Neuron (in vitro differentiated cells): ENCODE results near the gene SYNE3.
A peak's percentile ranks its signal among the peaks of the same experiment; 100 is the strongest.

ENCODE experiments used
- H2AFZ ChIP-seq: one replicate; pipeline ENCODE4 v1.6.1; 2013; ENCODE audit warnings: low read depth, mild to moderate bottlenecking, inconsistent platforms, low read length, moderate library complexity
- H3K27me3 ChIP-seq: one replicate; pipeline ENCODE4 v1.6.1; 2013; ENCODE audit warnings: low read length; ENCODE audit not compliant: insufficient read depth
- H3K36me3 ChIP-seq: one replicate; pipeline ENCODE4 v1.6.1; 2013; ENCODE audit warnings: low read length; ENCODE audit not compliant: insufficient read depth
- H3K4me1 ChIP-seq: one replicate; pipeline ENCODE4 v1.6.1; 2013; ENCODE audit warnings: low read length; ENCODE audit not compliant: insufficient read depth
- H3K4me3 ChIP-seq: 2 replicates; pipeline ENCODE4 v1.5.1; 2013; ENCODE audit warnings: mild to moderate bottlenecking, low read length, moderate library complexity
- H3K9me3 ChIP-seq: one replicate; pipeline ENCODE4 v1.6.1; 2013; ENCODE audit warnings: low read length

Gene SYNE3, protein sequence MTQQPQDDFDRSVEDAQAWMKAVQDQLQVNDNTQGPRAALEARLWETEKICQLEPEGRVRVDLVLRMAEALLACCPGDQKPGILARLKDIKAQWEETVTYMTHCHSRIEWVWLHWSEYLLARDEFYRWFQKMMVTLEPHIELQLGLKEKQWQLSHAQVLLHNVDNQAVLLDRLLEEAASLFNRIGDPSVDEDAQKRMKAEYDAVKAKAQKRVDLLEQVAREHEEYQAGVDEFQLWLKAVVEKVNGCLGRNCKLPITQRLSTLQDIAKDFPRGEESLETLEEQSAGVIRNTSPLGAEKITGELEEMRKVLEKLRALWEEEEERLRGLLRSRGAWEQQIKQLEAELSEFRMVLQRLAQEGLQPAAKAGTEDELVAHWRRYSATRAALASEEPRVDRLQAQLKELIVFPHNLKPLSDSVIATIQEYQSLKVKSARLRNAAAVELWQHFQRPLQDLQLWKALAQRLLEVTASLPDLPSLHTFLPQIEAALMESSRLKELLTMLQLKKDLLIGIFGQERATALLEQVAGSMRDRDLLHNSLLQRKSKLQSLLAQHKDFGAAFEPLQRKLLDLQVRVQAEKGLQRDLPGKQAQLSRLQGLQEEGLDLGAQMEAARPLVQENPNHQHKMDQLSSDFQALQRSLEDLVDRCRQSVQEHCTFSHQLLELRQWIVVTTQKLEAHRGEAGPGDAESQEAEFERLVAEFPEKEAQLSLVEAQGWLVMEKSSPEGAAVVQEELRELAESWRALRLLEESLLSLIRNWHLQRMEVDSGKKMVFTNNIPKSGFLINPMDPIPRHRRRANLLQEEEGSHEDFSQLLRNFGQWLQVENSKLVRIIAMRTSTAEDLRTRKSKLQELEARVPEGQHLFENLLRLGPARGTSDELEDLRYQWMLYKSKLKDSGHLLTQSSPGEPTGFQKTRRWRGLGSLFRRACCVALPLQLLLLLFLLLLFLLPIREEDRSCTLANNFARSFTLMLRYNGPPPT

GRCh38 chr14:95516554-95517181 is at the start of gene SYNE3:
SYNE3 (minus strand) TSS chr14:95516650; CDS start chr14:95475821, 40,829 bp downstream.
- H3K9me3 ChIP-seq: no peaks in the 10 kb centered on the region
- H3K4me1 ChIP-seq: peaks cover 20% of the 10 kb centered on the region
- H3K36me3 ChIP-seq: no peaks in the 10 kb centered on the region
- peak within 1 kb of the TSS; percentile 23 for H2AFZ ChIP-seq
- peak within 1 kb of the TSS; percentile 24 for H3K4me3 ChIP-seq
- peaks cover 15% of the 10 kb centered on the region for H3K27me3 ChIP-seq

DNA sequence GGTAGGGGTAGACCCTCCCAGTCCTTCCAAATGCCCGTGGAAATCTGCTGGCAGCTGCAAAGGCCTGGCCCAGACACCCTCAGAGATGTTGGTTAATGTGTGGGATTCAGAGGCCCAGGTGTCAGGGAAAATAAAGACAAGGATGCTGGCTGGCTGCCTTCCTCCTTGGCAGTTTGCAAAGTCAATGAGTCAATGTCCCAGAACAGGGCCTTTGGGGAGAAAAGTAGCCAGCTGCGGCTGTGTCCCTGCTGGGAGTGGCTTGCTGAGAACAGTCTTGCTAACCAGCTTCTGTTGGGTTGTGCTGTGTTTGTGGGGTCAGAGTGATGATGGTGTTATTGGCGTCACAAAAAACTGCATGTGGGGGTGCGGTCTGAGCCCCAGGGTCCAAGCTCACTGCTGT is 47.6 kb upstream of the SYNE3 start:
- Histone ChIP-seq H2AFZ (no peak overlapping the region), H3K9me3 (no peaks in the 10 kb centered on the region), H3K4me1 (no peaks in the 10 kb centered on the region), H3K36me3 (no peaks in the 10 kb centered on the region), H3K27me3 (no peaks in the 10 kb centered on the region), H3K4me3 (no peak overlapping the region)

DNA sequence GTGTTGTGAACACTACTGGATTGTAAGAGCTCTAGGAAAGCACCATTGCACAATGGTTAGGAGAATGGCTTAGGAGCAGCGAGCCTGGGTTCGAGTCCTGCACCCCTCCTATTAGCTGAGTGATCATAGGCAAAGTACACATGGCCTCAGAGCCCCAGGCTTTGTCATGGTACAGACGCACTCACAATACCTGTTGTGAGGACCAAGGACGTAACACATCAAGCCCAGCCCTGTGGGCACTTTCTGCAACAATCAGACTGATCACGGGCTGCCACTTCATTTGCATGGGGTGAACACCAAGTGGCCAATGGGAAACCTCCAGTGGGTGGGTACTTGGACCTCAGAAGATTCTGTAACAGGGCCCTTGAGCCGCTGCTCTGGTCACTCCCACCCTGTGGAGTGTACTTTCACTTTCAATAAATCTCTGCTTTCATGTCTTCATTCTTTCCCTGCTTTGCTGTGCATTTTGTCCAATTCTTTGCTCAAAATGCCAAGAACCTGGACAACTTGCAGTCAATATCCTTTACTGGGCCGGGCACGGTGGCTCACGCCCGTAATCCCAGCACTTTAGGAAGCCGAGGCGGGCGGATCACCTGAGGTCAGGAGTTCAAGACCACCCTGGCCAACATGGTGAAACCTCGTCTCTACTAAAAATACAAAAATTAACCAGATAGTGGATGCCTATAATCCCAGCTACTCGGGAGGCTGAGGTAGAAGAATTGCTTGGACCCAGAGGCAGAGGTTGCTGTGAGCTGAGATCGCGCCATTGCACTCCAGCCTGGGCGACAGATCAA is 46.6 kb upstream of the SYNE3 start:
- H3K27me3 ChIP-seq: no peaks in the 10 kb centered on the region
- no peaks in the 10 kb centered on the region for H3K9me3 ChIP-seq
- no peak overlapping the region for H3K4me3 ChIP-seq
- H2AFZ ChIP-seq: no peak overlapping the region
- no peaks in the 10 kb centered on the region for H3K36me3 ChIP-seq
- H3K4me1 ChIP-seq: no peaks in the 10 kb centered on the region

- no peaks in the 10 kb centered on the region for H3K27me3 ChIP-seq
- H3K4me1 ChIP-seq: no peaks in the 10 kb centered on the region
- no peak overlapping the region for H3K4me3 ChIP-seq
These were observed 44.6 kb upstream of the SYNE3 start for GRCh38 chr14:95561001-95561412.

DNA sequence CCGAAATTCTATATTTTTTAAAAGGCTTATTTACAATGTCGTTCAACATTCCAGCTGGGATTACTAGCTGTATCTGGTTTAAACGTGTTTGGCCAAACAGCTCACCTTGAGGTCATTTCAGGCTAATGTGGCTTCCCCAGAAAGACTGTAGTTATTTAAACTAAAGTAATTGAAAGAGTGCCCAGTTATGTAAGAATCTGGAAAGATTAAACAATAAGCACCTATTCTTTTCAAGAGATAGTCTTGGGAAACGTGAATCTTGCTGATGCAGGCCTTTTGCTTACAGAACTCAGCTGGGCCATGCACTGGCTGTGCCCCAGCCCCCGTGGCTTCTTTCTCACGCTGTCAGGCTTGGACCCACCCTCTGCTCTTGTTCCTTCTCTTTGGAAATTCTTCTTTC is 42.8 kb upstream of the SYNE3 start:
- Histone ChIP-seq H3K4me3 (no peak overlapping the region), H2AFZ (no peak overlapping the region), H3K9me3 (no peaks in the 10 kb centered on the region), H3K27me3 (no peaks in the 10 kb centered on the region), H3K4me1 (no peaks in the 10 kb centered on the region), H3K36me3 (no peaks in the 10 kb centered on the region)

More at GRCh38 chr14:95561001-95561412, 44.6 kb upstream of the SYNE3 start:
- Histone ChIP-seq H2AFZ (no peak overlapping the region), H3K36me3 (no peaks in the 10 kb centered on the region), H3K9me3 (no peaks in the 10 kb centered on the region)

- no peaks in the 10 kb centered on the region for H3K9me3 ChIP-seq
- no peaks in the 10 kb centered on the region for H3K36me3 ChIP-seq
- H3K4me3 ChIP-seq: no peak overlapping the region
- H2AFZ ChIP-seq: no peak overlapping the region
- no peaks in the 10 kb centered on the region for H3K27me3 ChIP-seq
- no peaks in the 10 kb centered on the region for H3K4me1 ChIP-seq
These were observed 41.4 kb upstream of the SYNE3 start for GRCh38 chr14:95557832-95558231.

GRCh38 chr14:95557291-95557690 is 40.8 kb upstream of the SYNE3 start:
- Histone ChIP-seq H3K27me3 (no peaks in the 10 kb centered on the region), H2AFZ (no peak overlapping the region), H3K4me1 (no peaks in the 10 kb centered on the region), H3K9me3 (no peaks in the 10 kb centered on the region), H3K4me3 (no peak overlapping the region), H3K36me3 (no peaks in the 10 kb centered on the region)

GRCh38 chr14:95555053-95555452 is 38.6 kb upstream of the SYNE3 start:
- Histone ChIP-seq H3K9me3 (peaks cover 5% of the 10 kb centered on the region), H2AFZ (no peak overlapping the region), H3K4me3 (no peak overlapping the region)

DNA sequence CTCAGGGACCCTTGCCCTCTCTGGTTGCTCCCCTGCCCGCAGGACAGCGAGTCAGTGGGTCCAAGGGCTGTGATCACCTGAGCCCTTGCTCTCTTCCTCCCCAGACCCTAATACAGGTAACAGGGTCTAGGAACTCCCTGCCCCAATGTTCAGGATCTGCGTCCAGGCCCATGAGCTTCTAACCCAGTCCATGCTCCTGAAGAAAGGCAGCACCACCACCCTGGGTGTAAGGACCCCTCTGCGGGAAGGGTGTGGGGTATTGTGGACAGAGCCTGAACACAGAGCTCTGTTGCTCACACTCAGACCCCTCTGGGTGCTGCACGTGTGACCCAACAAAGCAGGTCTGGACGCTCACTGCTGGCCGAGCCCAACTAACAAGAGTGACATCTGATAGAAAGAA is 36.7 kb upstream of the SYNE3 start:
- no peaks in the 10 kb centered on the region for H3K4me1 ChIP-seq
- H3K36me3 ChIP-seq: no peaks in the 10 kb centered on the region
- peaks cover 5% of the 10 kb centered on the region for H3K9me3 ChIP-seq
- no peak overlapping the region for H3K4me3 ChIP-seq
- H3K27me3 ChIP-seq: no peaks in the 10 kb centered on the region
- H2AFZ ChIP-seq: no peak overlapping the region

More at GRCh38 chr14:95555053-95555452, 38.6 kb upstream of the SYNE3 start:
- no peaks in the 10 kb centered on the region for H3K36me3 ChIP-seq
- no peaks in the 10 kb centered on the region for H3K27me3 ChIP-seq
- H3K4me1 ChIP-seq: no peaks in the 10 kb centered on the region

GRCh38 chr14:95551435-95551834 is 35.0 kb upstream of the SYNE3 start:
- Histone ChIP-seq H3K9me3 (peaks cover 5% of the 10 kb centered on the region), H2AFZ (no peak overlapping the region), H3K4me1 (no peaks in the 10 kb centered on the region), H3K36me3 (no peaks in the 10 kb centered on the region), H3K27me3 (no peaks in the 10 kb centered on the region), H3K4me3 (no peak overlapping the region)

DNA sequence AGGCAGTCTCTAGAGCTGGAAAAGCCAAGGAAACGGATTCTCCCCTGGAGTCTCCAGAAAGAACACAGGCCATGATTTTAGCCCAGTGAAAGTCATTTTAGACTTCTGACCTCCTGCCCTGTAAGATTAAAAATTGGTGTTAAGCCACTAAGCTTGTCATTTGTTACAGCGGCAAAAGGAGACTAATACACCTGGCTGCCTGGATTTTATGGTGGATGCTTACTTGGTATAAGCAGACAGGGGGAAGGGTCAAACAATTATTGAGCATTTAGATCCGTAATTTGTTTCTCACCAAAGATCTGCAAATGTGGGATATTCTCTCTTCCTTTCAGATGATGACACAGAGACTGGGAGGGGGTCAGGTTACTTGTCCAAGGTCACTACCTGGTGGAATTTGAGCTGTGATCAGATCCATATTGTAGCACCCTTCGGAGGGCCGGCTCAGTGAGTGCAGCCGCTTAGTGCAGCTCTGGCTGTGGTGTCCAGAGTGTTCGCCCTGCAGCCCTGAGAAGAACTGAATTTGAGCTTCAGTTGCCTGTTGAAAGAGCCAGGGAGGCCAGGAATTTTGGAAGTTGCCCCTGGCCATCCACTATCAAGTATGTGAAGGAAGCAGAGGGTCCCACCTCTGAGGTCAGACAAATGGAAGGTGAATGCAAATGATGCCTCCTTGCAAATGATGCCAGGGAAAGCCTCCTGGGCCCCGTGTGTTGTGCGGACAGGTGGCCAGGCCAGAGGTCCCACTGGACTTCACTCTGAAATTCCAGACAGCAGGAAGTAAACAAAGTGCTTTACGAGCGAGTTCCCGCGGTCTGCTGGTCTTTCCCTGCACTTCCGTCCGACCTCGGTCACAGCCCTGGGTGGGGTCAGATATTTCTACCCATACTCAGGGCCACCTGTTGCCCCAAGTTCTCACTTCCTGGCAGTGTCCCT is 33.5 kb upstream of the SYNE3 start:
- peaks cover 5% of the 10 kb centered on the region for H3K9me3 ChIP-seq

More for the DNA sequence above, 33.5 kb upstream of the SYNE3 start:
- Histone ChIP-seq H3K27me3 (no peaks in the 10 kb centered on the region), H3K4me3 (no peak overlapping the region), H3K4me1 (peaks cover 4% of the 10 kb centered on the region), H2AFZ (no peak overlapping the region), H3K36me3 (peaks cover 8% of the 10 kb centered on the region)
